ENCODE data around the gene GNB1L. TPM values are rescaled to one million over a fixed set of nuclear protein-coding genes. Genes with fewer than 3 reads are reported as not detected.

GNB1L gene
- total and polyA plus RNA-seq, 10 of the 15 experiments (the other 5 are each of a cell fraction or from before 2014, with no cell fraction given) = 0.21 to 19.4 (median 6.8) TPM

- DNase-seq (ENCODE audit: low read depth, low spot score) (no peak), ATAC-seq (no peak), FAIRE-seq (no peak)
- Histone ChIP-seq H3K4me1 (ENCODE audit: control insufficient read depth, insufficient read depth, low read length) (no peaks in the 10 kb centered on the region), H4K20me1 (ENCODE audit: control insufficient read depth, insufficient read depth) (no peaks in the 10 kb centered on the region), H3K27ac (ENCODE audit: control insufficient read depth, insufficient read depth) (no peak overlapping the region), H3K4me3 (no peak overlapping the region), H3K79me2 (ENCODE audit: control insufficient read depth, insufficient read depth, low read length) (no peaks in the 10 kb centered on the region), H3K4me2 (ENCODE audit: control insufficient read depth, insufficient read depth) (no peak overlapping the region), H3K9ac (ENCODE audit: control insufficient read depth, insufficient read depth, low read length) (no peak overlapping the region), H3K27me3 (replicated peaks in 1 of 2; ENCODE audit: control insufficient read depth in 2 of 2, insufficient read depth in 2 of 2, low read length in 1 of 2) (no peaks in the 10 kb centered on the region), H3K9me3 (replicated peaks; ENCODE audit: control insufficient read depth, insufficient read depth, low read length) (no peaks in the 10 kb centered on the region; the same call in 2 of the 3 replicates), H3K36me3 (ENCODE audit: control insufficient read depth in 2 of 2, insufficient read depth in 2 of 2, low read length in 1 of 2) (no peaks in the 10 kb centered on the region), H2AFZ (ENCODE audit: control insufficient read depth, low read depth, low read length) (no peak overlapping the region)
- TF ChIP-seq RCOR1 (conservative IDR thresholded peaks at IDR 0.05; ENCODE audit: low read depth, low read length) (no peak), LARP7 (IDR thresholded peaks at IDR 0.05) (no peak), TCF12 (IDR thresholded peaks at IDR 0.05; ENCODE audit: low read depth, low read length) (no peak), FOXM1 (IDR thresholded peaks at IDR 0.05; ENCODE audit: low read depth, low read length) (no peak), RAD51 (IDR thresholded peaks at IDR 0.05) (no peak), CHD4 (IDR thresholded peaks at IDR 0.05) (no peak), CBX3 (IDR thresholded peaks at IDR 0.05; ENCODE audit: borderline replicate concordance, low read depth) (no peak), STAT1 (conservative IDR thresholded peaks at IDR 0.05) (no peak)
- in situ Hi-C loops (cut with MboI) (no loop called here), intact Hi-C loops (cut with micrococcal nuclease; ENCODE audit: unreplicated experiment) (no loop called here)
- ChIA-PET POLR2A (no interaction called here), CTCF (interaction anchor here (0.8 kb wide), 1 partner anchor 17 kb away, joined by 3 read pairs; no protein-coding TSS in a partner anchor), RAD21 (ENCODE audit: unreplicated experiment) (no interaction called here), SMC1A (ENCODE audit: uncharacterized antibody, unreplicated experiment) (no interaction called here)
- no TSS peak for BruUV-seq (replicated peaks)
- WGBS (ENCODE audit: insufficient coverage, insufficient replicate concordance, low lambda C conversion rate, missing lambda C conversion rate) = 84% methylated on average over 6 of the region's 6 CpGs
Observed at GRCh38 chr22:19789828-19790227, 64.8 kb downstream of the GNB1L start.

- H3K79me2 ChIP-seq (ENCODE audit: control insufficient read depth, insufficient read depth, low read length) = no peaks in the 10 kb centered on the region
- ChIA-PET CTCF (no interaction called here), SMC1A (ENCODE audit: uncharacterized antibody, unreplicated experiment) (no interaction called here), RAD21 (ENCODE audit: unreplicated experiment) (no interaction called here), POLR2A (no interaction called here)
- no peaks in the 10 kb centered on the region for H4K20me1 ChIP-seq (ENCODE audit: control insufficient read depth, insufficient read depth)
- no peak overlapping the region for H3K4me3 ChIP-seq
- no peaks in the 10 kb centered on the region for H3K4me1 ChIP-seq (ENCODE audit: control insufficient read depth, insufficient read depth, low read length)
- no peak overlapping the region for H2AFZ ChIP-seq (ENCODE audit: control insufficient read depth, low read depth, low read length)
- no peaks in the 10 kb centered on the region for H3K36me3 ChIP-seq (ENCODE audit: control insufficient read depth in 2 of 2, insufficient read depth in 2 of 2, low read length in 1 of 2)
- intact Hi-C loops (cut with micrococcal nuclease; ENCODE audit: unreplicated experiment) = no loop called here
- FAIRE-seq (no peak), ATAC-seq (no peak), DNase-seq (ENCODE audit: low read depth, low spot score) (no peak)
- H3K4me2 ChIP-seq (ENCODE audit: control insufficient read depth, insufficient read depth) = no peak overlapping the region
- TF ChIP-seq FOXK2 (IDR thresholded peaks at IDR 0.05) (no peak), POLR2A (IDR thresholded peaks at IDR 0.05; ENCODE audit: low read depth, low read length) (no peak), SREBF2 (IDR thresholded peaks at IDR 0.05; ENCODE audit: low read length) (no peak), CHD1 (IDR thresholded peaks at IDR 0.05; ENCODE audit: low read depth, low read length) (no peak), NFYB (IDR thresholded peaks at IDR 0.05; ENCODE audit: insufficient read depth, low read depth, low read length) (no peak), ESRRA (IDR thresholded peaks at IDR 0.05; ENCODE audit: low read length) (no peak), SP1 (IDR thresholded peaks at IDR 0.05; ENCODE audit: low read depth, low read length) (no peak)
- H3K9ac ChIP-seq (ENCODE audit: control insufficient read depth, insufficient read depth, low read length) = no peak overlapping the region
- H3K27ac ChIP-seq (ENCODE audit: control insufficient read depth, insufficient read depth) = no peak overlapping the region
- WGBS (ENCODE audit: insufficient coverage, insufficient replicate concordance, low lambda C conversion rate, missing lambda C conversion rate) = 89% methylated on average over 14 of the region's 16 CpGs
- no peaks in the 10 kb centered on the region for H3K27me3 ChIP-seq (replicated peaks in 1 of 2; ENCODE audit: control insufficient read depth in 2 of 2, insufficient read depth in 2 of 2, low read length in 1 of 2)
- H3K9me3 ChIP-seq (replicated peaks; ENCODE audit: control insufficient read depth, insufficient read depth, low read length) = no peaks in the 10 kb centered on the region; the same call in 2 of the 3 replicates
- in situ Hi-C loops (cut with MboI) = no loop called here
- BruUV-seq (replicated peaks) = no TSS peak
Observed at GRCh38 chr22:19789406-19789805, 65.3 kb downstream of the GNB1L start.

Data from GM12878 (cell line).